ENCODE measurements around the gene TBXAS1.

Gene TBXAS1

DNA sequence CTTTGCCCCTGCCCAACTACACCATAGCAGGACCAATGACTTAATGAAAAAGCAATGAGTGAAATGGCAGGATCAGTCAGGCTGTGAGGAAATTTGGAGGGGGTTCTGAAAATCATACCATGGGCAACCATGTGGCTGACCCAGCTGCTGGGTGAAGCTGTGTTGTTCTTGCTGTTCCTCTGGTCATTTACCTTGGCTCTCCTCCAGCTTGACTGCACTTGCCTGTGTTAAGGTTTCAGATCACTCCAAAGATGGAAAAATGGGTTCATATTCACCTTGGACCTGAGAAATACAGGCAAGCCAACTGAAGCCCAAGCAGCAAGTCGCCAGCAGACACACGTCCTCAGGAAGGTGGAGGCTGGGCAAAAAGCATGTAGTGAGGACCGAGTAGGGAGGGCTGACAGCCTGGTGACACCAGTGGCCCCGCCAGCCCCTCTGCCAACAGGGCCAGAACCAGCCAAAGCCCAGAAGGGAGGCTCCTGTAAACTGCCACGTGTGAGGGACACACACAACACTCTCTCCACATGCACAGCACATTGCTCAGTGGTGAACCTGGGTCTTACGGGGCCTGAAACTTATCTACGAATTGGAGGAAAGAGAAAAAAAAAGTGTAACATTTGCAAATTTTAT, 193.6 kb downstream of the TBXAS1 start:
- DNase-seq (ENCODE audit: low read depth, low spot score) = no peak

DNA sequence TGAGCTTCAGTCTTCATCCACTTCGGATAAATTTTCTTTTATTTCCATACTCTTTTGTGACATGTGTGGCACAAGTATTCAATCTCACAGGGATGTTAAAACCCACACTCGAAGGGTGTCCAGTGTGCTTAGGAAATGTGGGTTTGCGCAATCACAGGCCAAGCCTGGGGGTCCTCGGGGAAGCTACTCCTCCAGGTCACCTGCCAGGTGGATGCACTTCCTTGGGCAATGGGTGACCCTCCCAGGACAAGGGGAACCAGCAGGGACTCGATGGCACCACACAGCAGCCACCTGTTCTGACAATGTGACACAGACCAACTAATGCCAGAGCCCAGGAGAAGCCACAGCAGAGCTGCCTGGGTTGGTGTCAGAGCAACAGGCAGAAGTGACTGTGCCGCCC, 194.7 kb downstream of the TBXAS1 start:
- no peak for DNase-seq (ENCODE audit: low read depth, low spot score)

GRCh38 chr7:140024585-140024984, 195.5 kb downstream of the TBXAS1 start:
- no peak for DNase-seq (ENCODE audit: low read depth, low spot score)

- no peak for DNase-seq (ENCODE audit: low read depth, low spot score)
Observed at GRCh38 chr7:140025241-140025640, 196.2 kb downstream of the TBXAS1 start.

DNA sequence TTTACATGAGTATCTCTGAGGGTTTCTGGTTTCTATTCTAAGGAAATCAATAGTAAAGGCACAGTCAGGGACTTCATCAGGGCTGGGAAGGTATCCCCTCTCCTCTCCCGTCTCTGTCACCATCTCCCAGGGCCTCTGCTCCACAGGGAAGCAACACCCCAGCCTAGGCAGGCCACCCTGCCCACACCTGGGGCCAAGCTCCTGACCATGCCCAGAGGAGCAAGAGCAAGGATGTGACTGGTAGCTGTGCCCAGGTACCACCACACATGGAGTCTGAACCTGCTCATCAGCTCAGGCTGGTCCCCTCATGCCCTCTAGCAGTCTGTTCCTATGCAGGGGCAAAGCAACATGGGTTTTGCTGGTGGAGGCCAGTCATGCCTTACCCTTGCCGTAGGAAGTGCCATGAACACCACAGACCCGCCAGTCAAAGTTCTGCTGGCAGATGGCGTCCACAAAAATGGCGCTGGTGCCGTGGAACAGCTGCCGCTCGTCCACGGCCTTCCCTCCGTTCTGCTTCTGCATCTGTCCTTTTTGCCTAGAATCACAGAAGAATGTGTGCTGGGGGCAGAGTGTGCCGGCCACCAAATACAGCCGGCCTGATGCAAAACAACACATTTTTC, 196.9 kb downstream of the TBXAS1 start:
- DNase-seq (ENCODE audit: low read depth, low spot score) = no peak

DNA sequence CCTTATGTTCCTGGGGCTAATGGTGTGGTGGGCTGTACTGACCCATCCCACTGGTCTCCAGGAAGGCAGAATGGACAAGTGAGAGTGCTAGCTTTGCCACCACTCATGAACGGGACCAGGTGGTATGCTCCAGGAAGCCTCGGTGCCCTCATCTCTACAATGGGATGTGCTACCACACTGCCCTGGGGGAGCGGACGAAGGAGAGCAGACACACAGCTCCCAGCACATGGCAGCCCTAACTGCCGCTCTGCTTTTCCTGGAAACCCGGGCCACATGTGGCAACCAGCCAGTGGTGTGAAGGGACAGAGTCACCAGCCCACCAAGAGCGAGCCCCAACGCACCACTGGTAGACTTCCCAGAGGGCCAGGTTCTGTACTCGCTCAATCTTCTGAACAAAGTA, 197.9 kb downstream of the TBXAS1 start:
- no peak for DNase-seq (ENCODE audit: low read depth, low spot score)

DNA sequence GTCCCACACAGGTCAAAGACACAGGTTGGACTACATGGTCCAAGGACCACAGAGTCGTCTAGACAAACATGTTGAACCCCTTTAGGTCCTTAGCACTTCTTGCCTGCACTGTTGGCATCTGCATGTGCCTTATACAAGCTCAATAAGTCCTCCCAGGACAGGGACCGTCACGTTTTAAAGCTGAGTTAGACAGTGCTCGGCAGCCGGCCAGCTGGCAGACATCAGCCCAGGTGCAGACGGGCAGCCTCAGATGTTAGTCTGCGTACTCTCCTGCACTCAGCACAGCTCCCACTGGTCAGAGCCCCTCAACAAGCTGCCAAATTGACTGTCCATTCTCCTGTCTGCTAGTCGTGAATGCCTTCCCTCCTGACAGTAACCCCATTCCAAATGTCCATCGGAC, 198.8 kb downstream of the TBXAS1 start:
- DNase-seq (ENCODE audit: low read depth, low spot score) = no peak

DNA sequence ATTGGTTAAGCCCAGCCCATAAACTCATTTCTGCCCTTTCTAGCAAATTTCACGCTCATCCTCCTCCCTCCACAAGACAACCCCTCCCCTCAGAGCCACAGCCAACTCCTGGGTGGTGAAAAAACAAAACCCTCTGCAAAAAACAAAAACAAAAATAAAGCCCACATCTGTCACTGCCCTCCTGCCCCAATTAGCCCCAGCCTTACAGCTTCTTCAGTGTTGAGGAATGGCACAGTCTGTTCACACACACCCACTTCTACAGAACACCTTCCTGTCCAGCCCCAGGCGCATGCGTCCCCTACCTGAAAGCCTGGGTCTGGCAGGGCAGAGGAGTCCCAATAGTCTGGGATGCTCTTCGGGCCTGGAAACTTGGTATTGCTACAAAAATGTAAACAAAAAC, 199.2 kb downstream of the TBXAS1 start:
- DNase-seq (ENCODE audit: low read depth, low spot score) = no peak

GRCh38 chr7:140029072-140029471, 200.0 kb downstream of the TBXAS1 start:
- no peak for DNase-seq (ENCODE audit: low read depth, low spot score)

DNA sequence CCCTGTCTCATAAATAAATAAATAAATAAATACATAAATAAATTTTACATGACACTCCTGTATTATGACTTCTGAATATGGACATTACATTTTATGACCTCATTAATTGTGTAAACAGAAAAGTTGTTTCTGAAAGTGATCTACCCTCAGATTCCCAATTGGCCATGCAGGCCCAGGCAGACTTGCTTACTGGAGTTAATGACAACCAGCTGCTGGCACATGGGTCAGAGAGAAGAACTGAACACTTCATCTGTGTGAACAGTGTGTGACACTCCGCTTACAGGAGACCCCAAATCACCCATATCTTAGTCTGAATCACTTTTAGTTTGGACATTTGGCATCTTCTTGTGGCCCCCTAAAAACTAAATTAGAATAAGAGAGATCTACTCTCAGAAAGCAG, 202.3 kb downstream of the TBXAS1 start:
- DNase-seq (ENCODE audit: low read depth, low spot score) = no peak

- no peak for DNase-seq (ENCODE audit: low read depth, low spot score)
Observed at GRCh38 chr7:140033036-140033435, 204.0 kb downstream of the TBXAS1 start.

- no peak for DNase-seq (ENCODE audit: low read depth, low spot score)
Observed at GRCh38 chr7:140033779-140034363, 204.8 kb downstream of the TBXAS1 start.

DNA sequence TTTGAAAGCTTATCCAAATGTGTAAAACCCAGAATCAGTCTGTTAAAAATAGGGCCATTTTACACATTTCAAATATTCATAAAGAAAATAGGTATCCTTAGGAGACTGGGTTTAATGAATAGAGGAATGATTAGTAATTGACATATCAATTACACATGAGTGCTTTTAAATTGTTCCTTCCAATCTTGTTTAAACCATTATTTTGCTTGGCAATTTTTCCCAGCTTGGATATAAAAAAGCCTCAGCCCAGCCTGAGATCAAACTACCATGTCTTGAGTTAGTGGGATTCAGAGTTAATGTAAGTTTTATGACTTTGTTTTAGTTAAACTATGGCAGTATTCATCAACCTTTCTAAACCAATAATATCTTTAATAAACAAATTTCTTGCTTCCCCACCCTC, 205.4 kb downstream of the TBXAS1 start:
- no peak for DNase-seq (ENCODE audit: low read depth, low spot score)

DNA sequence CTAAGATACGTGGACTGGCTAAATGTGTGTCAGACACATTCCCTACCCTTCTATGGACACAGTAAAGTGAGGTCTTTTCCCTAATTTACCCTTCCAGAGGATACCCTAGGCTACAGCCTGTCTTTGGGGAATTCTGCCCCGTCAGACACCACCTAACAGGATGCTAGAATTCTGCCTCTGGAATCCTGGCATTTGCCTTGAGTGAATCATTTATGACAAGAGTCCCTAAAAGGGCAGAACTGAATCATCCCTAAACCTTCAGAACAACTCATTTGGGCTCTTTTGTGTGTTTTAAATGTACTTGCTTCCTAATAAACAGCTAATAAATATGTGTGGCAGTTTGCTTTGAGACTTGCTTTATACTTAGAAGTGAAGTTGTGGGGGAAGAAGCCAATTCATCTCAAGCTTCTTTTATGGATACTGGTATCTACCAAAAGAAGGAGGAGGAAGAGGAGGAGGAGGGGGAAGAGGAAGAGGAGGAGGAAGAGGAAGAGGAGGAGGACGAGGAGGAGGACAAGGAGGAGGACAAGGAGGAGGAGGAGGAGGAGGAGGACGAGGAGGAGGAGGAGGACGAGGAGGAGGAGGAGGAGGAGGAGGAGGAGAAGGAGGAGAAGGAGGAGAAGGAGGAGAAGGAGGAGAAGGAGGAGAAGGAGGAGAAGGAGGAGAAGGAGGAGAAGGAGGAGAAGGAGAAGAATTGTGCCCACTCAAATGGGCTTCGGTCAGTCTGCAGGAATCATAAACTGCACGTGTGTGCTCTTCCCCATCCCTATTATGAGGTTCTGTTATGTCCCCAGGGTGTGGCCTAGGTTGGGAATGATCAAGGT, 206.5 kb downstream of the TBXAS1 start:
- no peak for DNase-seq (ENCODE audit: low read depth, low spot score)

DNA sequence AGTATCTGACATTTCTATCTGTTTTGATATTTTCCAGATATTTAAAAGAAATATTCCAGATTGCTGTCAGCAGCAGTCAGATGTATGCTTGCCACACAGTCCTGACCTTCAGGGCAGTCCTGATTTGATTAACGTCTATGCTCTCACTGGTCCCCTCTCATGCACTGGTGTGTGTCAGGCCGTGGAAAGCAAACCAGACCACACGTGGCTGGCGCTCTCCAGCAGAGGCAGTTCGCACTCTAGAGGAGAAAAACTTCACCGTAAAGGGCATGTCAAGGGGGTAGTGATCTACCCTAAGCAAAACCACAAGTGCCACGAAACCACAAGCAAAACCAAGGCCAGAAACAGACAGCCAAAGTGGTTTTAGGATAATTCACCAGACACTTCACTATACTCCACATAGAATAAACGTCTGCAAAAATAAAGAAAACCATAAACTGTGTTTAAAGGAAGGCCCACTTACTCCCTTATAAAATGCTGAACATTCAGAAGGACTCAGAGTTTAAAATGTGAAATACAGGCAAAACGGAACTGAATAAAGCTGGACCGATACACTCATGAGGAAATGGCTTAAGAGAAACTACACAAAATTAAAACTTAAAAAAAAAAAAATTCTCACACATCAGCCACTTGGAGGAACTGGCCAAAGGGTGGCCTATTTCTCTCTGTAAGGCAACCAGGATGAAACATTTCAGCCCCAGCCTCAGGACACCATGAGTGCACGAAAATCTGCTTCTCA, 207.3 kb downstream of the TBXAS1 start:
- no peak for DNase-seq (ENCODE audit: low read depth, low spot score)

- no peak for DNase-seq (ENCODE audit: low read depth, low spot score)
Observed at GRCh38 chr7:140039066-140039465, 210.0 kb downstream of the TBXAS1 start.

DNA sequence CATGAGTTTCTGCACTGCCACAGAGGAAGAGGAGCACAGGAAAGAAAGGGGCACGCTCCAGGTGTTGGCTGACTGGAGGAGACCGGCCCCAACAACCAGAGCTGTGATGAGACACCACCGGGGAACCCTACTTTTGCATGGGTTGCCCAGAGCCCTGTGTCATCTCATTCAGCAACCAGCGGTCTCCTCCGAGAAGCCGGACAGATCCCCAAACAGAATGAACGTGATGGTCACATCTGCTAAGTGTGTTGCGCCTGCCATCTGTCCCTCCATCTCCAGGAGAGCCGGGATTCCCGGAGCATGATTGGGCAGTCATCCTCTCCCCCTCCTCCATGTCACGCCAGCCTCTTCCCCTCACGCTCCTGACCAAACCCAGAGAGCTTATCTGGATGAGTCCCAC, 210.8 kb downstream of the TBXAS1 start:
- no peak for DNase-seq (ENCODE audit: low read depth, low spot score)

DNA sequence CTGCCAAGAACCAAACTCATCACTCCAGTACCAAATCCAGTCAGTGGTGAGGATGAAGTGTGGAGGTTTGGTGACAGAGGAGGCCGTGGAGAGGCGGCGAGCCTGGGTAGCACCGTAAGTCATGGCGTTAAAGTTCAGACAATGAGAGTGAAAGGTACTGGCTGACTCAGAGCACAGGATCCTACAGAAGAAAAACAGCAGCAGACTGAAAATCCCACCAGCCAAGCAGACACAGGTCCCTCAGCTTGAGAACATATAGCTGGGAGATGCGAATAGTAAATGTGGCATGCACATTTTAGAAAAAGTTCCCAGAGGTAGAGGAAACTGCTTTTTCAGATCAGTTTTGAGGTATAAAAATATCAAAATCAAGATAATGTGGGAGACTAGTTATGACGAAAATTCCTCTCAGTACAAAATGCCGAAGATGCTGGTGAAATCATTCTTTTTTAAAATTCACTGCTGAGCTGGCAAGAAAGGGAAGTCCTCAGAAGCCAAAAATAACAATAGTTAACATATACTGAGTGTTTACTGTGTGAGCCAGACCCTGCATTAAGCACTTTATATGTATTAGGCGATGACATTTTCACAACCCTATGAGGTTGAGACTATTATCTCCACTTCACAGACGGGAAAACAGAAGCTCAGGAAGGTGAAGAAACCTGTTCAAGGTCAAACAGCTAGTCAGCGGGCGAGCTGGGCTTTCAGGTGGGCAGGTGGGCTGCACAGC, 212.8 kb downstream of the TBXAS1 start:
- DNase-seq (ENCODE audit: low read depth, low spot score) = no peak

- no peak for DNase-seq (ENCODE audit: low read depth, low spot score)
Observed at GRCh38 chr7:140042386-140042670, 213.3 kb downstream of the TBXAS1 start.

DNA sequence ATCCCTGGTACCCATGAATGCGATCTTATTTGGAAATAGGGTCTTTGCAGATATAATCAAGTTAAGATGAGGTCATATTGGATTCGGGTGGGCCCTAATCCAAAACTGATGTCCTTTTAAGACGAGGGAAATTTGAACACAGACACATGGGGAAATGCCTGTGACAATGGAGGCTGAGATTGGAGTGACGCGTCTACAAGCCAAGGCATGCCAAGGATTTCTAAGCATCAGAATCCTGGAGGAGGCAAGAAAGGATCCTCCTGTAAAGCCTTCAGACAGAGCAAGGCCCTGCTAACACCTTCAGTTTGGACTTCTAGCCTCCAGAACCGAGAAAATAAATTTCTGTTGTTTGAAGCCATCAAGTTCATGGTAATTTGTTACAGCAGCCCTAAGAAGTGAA, 215.2 kb downstream of the TBXAS1 start:
- no peak for DNase-seq (ENCODE audit: low read depth, low spot score)

DNA sequence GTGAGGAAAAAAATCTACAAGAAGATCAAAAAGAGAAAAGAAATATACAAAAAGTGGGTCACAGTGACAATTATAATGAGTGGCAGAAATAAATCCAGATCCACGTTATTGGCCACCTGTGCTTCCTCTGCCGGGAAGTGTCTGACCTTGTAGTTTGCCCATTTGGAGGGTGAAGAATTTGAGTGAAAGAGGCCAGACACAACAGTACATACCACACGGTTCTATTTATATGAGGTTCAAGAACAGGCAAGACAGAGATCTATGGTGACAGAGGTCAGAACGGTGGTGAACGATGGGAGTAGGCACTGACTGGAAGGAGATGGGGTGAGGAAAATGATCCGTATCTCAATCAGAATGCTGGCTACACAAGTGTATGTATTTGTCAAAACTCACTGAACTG, 216.6 kb downstream of the TBXAS1 start:
- DNase-seq (ENCODE audit: low read depth, low spot score) = no peak
